Osteoblast (primary cell): ENCODE measurements around the gene TNFRSF19. TPM values are rescaled to one million over a fixed set of nuclear protein-coding genes. Genes with fewer than 3 reads are reported as not detected.

Source experiments
- DNase-seq: peaks from one replicate; pipeline ENCODE4 v3.0.0; 2011; ENCODE audit warnings: low spot score, mixed read lengths; ENCODE audit not compliant: insufficient read length; ENCODE audit errors: missing footprints
- H2AFZ ChIP-seq: 2 replicates; pipeline ENCODE4 v1.6.0; 2011; ENCODE audit warnings: mild to moderate bottlenecking, low read length
- H3K27ac ChIP-seq: 2 replicates; pipeline ENCODE4 v1.5.1; 2011; ENCODE audit warnings: mild to moderate bottlenecking, low read depth, low read length, moderate library complexity
- H3K27me3 ChIP-seq: 2 replicates; pipeline ENCODE4 v1.6.0; 2012; ENCODE audit warnings: mild to moderate bottlenecking, control low read depth, inconsistent platforms, low read length, moderate library complexity; ENCODE audit not compliant: insufficient read depth
- H3K36me3 ChIP-seq: 2 replicates; pipeline ENCODE4 v1.5.1; 2011; ENCODE audit warnings: mild to moderate bottlenecking, low read length, control low read depth, moderate library complexity; ENCODE audit not compliant: insufficient read depth
- H3K4me1 ChIP-seq: 2 replicates; pipeline ENCODE4 v1.5.1; 2011; ENCODE audit warnings: mild to moderate bottlenecking, low read length, control low read depth, moderate library complexity; ENCODE audit not compliant: insufficient read depth
- H3K4me2 ChIP-seq: 2 replicates; pipeline ENCODE4 v1.6.0; 2011; ENCODE audit warnings: mild to moderate bottlenecking, low read length; ENCODE audit not compliant: insufficient read depth
- H3K4me3 ChIP-seq: fragments of 200-600 bp; sonication (generic); 3 replicates; pipeline ENCODE4 v1.5.1; 2012; ENCODE audit warnings: mild to moderate bottlenecking, low read length, inconsistent platforms; ENCODE audit not compliant: insufficient read depth
- H3K79me2 ChIP-seq: 2 replicates; pipeline ENCODE4 v1.6.0; 2012; ENCODE audit warnings: mild to moderate bottlenecking, low read length, control low read depth, inconsistent platforms; ENCODE audit not compliant: insufficient read depth
- H3K9me3 ChIP-seq: 2 replicates; pipeline ENCODE4 v1.5.1; 2011; ENCODE audit warnings: low read depth, low read length, control low read depth
- H4K20me1 ChIP-seq: 2 replicates; pipeline ENCODE4 v1.6.0; 2012; ENCODE audit warnings: mild to moderate bottlenecking, low read length, control low read depth; ENCODE audit not compliant: insufficient read depth
- total RNA-seq: library from RNA; depleted of rRNA; stranded (reverse); fragments of >200 nt; gene quantifications from 2 replicates; pipeline ENCODE4 v1.2.3, GENCODE V29; 2012
- TF ChIP-seq, protein P1 (sequence below): IDR thresholded peaks from 2 replicates; pipeline ENCODE4 v1.5.1; 2011; ENCODE audit warnings: mild to moderate bottlenecking, low read depth, low read length, moderate library complexity; ENCODE audit errors: extremely low read depth

TNFRSF19 gene
- total RNA-seq, 1 donor: 73.8 TPM

DNA sequence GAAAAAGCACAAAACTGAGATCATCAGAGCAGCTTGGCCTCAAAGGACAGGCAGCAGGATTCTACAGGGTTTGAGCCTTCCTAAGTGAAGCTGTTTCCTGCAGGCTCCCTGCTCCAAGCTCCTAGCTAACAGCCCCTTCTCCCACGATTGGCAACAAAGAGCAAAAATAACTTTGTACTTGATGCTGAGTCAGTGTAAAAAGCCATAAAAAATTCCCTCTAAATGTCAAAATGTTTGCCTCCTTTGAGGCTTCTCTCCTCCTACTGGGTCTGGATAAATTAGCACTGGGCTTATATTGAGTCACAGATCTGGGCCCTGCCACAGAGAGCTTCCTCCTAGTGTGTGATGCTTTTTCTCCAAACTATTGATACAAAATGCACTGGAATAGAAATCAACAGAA lies 153.3 kb downstream of the TNFRSF19 start:
- Histone ChIP-seq H2AFZ (peak overlapping the region; percentile 68), H3K9me3 (no peaks in the 10 kb centered on the region), H3K36me3 (no peaks in the 10 kb centered on the region), H3K4me2 (peak overlapping the region; percentile 21), H3K4me1 (peaks cover 36% of the 10 kb centered on the region), H3K4me3 (no peak overlapping the region), H3K27ac (peak overlapping the region; percentile 88), H4K20me1 (no peaks in the 10 kb centered on the region), H3K27me3 (no peaks in the 10 kb centered on the region), H3K79me2 (no peaks in the 10 kb centered on the region)
- DNase-seq: peak; percentile 89
- TF ChIP-seq, protein P1, sequence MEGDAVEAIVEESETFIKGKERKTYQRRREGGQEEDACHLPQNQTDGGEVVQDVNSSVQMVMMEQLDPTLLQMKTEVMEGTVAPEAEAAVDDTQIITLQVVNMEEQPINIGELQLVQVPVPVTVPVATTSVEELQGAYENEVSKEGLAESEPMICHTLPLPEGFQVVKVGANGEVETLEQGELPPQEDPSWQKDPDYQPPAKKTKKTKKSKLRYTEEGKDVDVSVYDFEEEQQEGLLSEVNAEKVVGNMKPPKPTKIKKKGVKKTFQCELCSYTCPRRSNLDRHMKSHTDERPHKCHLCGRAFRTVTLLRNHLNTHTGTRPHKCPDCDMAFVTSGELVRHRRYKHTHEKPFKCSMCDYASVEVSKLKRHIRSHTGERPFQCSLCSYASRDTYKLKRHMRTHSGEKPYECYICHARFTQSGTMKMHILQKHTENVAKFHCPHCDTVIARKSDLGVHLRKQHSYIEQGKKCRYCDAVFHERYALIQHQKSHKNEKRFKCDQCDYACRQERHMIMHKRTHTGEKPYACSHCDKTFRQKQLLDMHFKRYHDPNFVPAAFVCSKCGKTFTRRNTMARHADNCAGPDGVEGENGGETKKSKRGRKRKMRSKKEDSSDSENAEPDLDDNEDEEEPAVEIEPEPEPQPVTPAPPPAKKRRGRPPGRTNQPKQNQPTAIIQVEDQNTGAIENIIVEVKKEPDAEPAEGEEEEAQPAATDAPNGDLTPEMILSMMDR: no peak

DNA sequence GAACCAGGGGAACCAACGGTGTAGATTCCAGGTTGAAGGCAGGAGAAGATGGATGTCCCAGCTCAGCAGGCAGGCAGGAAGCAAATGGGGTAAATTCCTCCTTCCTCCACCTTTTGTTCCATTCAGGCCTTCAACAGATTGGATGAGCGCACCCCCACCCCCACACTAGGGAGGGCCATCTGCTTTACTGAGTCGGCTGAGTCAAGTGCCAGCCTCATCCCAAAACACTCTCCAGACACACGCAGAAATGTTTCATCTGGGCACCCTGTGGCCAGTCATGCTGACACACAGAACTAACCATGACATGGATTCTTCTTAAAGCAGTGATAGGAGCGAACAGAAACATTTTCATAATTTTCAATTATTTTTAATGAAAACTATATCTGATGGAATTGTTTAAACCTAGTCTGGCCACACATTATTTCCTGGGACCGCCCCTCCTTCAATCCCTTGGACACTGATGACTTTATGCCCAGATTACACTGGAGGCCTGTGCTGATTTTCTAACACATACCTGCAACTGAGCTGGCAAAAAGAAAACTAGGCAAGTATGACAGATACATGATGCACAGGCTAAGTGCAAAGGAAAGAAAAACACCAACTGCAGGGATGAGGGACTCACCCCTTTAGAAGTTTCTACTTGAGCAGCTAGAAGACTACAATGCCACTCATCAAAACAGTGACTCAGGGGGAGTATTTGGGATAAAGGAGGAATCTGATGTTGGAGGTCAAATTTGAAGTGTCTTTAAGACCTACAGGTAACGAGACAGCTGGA lies 154.2 kb downstream of the TNFRSF19 start:
- Histone ChIP-seq H3K36me3 (no peaks in the 10 kb centered on the region), H3K9me3 (no peaks in the 10 kb centered on the region), H3K4me1 (peaks cover 29% of the 10 kb centered on the region), H4K20me1 (no peaks in the 10 kb centered on the region), H3K27ac (peak overlapping the region; percentile 88), H3K4me3 (no peak overlapping the region), H3K79me2 (no peaks in the 10 kb centered on the region), H3K4me2 (peak overlapping the region; percentile 27), H3K27me3 (no peaks in the 10 kb centered on the region), H2AFZ (peak overlapping the region; percentile 68)
- no peak for DNase-seq
- TF ChIP-seq, protein P1: no peak

Other genes with a start within 250 kb of the TNFRSF19 start
- gene SACS, start 136.7 kb upstream of the TNFRSF19 start, total RNA-seq: 42.4 and 59.0 TPM in 2 replicates